Caco-2 (cell line): Measurements from ENCODE around the gene PDIA2. TPM values are rescaled to one million over a fixed set of nuclear protein-coding genes. Genes with fewer than 3 reads are reported as not detected.

Experiments
- BruUV-seq: library from RNA; stranded (reverse); fragments of 400-500 nt; replicated peaks from 2 replicates; lab custom pipeline; 2021; lab: Mats Ljungman, UMichigan
- CTCF ChIA-PET: fragments of 300-600 bp; sonication (Branson Sonifier 250); formaldehyde crosslinking; loops from one replicate; lab custom pipeline; 2022; ENCODE audit warnings: antibody characterized with exemption; lab: Charles Lee
- POLR2A ChIA-PET: fragments of 300-600 bp; sonication (Branson Sonifier 250); formaldehyde crosslinking; loops from one replicate; lab custom pipeline; 2022; ENCODE audit warnings: antibody characterized with exemption; lab: Charles Lee
- DNase-seq, 2 experiments: peaks; one replicate each; pipeline versions ENCODE4 v3.0.0 to v3.0.0-alpha.2; 2020 to 2022
- H3K27me3 ChIP-seq: replicated peaks from 2 replicates; pipeline ENCODE4 v1.6.0; 2011; ENCODE audit warnings: low read length; ENCODE audit not compliant: control insufficient read depth, insufficient read depth
- H3K36me3 ChIP-seq: 2 replicates; pipeline ENCODE4 v1.5.1; 2011; ENCODE audit warnings: low read length; ENCODE audit not compliant: control insufficient read depth, insufficient read depth
- H3K4me1 ChIP-seq: fragments of 250-450 bp; sonication (Bioruptor Pico); 2 replicates; pipeline ENCODE4 v1.5.1; 2020; ENCODE audit warnings: mild to moderate bottlenecking
- H3K4me3 ChIP-seq: 2 replicates; pipeline ENCODE4 v1.5.1; 2011; ENCODE audit warnings: low read depth, mild to moderate bottlenecking, control low read depth, low read length
- H3K9me3 ChIP-seq: fragments of 250-450 bp; sonication (Bioruptor Pico); 2 replicates; pipeline ENCODE4 v1.5.1; 2020; ENCODE audit warnings: mild to moderate bottlenecking, moderate library complexity
- H3K27ac Mint-ChIP-seq: one replicate; pipeline ENCODE4 v1.8.0; 2022; ENCODE audit warnings: mixed read lengths; ENCODE audit not compliant: unreplicated experiment
- H3K27me3 Mint-ChIP-seq: one replicate; pipeline ENCODE4 v1.8.0; 2022; ENCODE audit warnings: mixed read lengths; ENCODE audit not compliant: insufficient read depth, unreplicated experiment
- H3K36me3 Mint-ChIP-seq: one replicate; pipeline ENCODE4 v1.8.0; 2022; ENCODE audit warnings: mild to moderate bottlenecking, mixed read lengths; ENCODE audit not compliant: insufficient read depth, unreplicated experiment
- H3K4me1 Mint-ChIP-seq: one replicate; pipeline ENCODE4 v1.8.0; 2022; ENCODE audit warnings: low read depth, mixed read lengths; ENCODE audit not compliant: unreplicated experiment
- H3K4me3 Mint-ChIP-seq: one replicate; pipeline ENCODE4 v1.8.0; 2022; ENCODE audit warnings: mild to moderate bottlenecking, moderate library complexity, mixed read lengths; ENCODE audit not compliant: unreplicated experiment
- H3K9me3 Mint-ChIP-seq: one replicate; pipeline ENCODE4 v1.8.0; 2022; ENCODE audit warnings: mixed read lengths; ENCODE audit not compliant: unreplicated experiment
- intact Hi-C: fragments of 100-400 bp; cut with micrococcal nuclease; formaldehyde crosslinking; loops from one replicate; pipeline ENCODE4 v1.10.0; 2022; ENCODE audit not compliant: unreplicated experiment
- total RNA-seq: library from RNA; stranded (reverse); gene quantifications from 2 replicates; pipeline ENCODE4 v1.2.3, GENCODE V29; 2022
- TF ChIP-seq, protein P1 (sequence below), 2 experiments: fragments of 200-600 bp in 1 of 2; IDR thresholded peaks; 1 replicate in 1 of 2; 2 replicates in 1 of 2; pipeline versions ENCODE4 v1.5.1 to v1.8.0; 2011 to 2022; ENCODE audit warnings: antibody characterized with exemption in 1 of 2, control low read depth in 1 of 2, inconsistent platforms in 1 of 2, low read depth in 1 of 2, low read length in 1 of 2, mild to moderate bottlenecking in 1 of 2, moderate library complexity in 1 of 2; ENCODE audit not compliant: insufficient read depth in 1 of 2, severe bottlenecking in 1 of 2, unreplicated experiment in 1 of 2

The PDIA2 gene
- total RNA-seq, 1 experiment from 2014 or later, result 0.41 TPM

DNA sequence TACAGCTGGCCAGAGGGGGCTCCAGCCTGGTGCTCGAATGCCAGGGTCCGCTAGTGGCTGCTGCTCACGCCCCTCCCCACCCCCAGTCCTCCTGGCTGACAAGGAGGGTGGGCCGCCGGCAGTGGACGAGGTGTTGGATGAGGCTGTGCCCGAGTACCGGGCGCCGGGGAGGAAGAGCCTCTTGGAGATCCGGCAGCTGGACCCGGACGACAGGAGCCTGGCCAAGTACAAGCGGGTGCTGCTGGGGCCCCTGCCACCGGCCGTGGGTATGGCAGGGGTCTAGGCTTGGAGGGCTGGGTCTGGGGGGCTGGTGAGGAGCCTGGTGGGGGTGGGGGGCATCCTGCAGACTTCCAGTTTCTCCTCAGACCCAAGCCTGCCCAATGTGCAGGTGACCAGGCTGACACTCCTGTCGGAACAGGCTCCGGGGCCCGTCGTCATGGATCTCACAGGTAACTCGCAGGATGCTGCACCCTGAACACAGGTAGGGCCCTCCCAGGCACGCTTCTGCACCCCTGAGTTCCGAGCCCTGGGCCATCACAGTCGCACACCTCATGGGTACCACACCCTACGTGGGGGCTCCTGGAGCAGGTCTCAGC lies 1.2 kb upstream of the PDIA2 start:
- no peaks in the 10 kb centered on the region for H3K36me3 ChIP-seq
- no peak overlapping the region for H3K27ac Mint-ChIP-seq
- TF ChIP-seq, protein P1, sequence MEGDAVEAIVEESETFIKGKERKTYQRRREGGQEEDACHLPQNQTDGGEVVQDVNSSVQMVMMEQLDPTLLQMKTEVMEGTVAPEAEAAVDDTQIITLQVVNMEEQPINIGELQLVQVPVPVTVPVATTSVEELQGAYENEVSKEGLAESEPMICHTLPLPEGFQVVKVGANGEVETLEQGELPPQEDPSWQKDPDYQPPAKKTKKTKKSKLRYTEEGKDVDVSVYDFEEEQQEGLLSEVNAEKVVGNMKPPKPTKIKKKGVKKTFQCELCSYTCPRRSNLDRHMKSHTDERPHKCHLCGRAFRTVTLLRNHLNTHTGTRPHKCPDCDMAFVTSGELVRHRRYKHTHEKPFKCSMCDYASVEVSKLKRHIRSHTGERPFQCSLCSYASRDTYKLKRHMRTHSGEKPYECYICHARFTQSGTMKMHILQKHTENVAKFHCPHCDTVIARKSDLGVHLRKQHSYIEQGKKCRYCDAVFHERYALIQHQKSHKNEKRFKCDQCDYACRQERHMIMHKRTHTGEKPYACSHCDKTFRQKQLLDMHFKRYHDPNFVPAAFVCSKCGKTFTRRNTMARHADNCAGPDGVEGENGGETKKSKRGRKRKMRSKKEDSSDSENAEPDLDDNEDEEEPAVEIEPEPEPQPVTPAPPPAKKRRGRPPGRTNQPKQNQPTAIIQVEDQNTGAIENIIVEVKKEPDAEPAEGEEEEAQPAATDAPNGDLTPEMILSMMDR (IDR thresholded peaks at IDR 0.05; ENCODE audit: insufficient read depth in 1 of 2, low read depth in 1 of 2, low read length in 1 of 2, severe bottlenecking in 1 of 2, unreplicated experiment in 1 of 2), result no peak
- CTCF ChIA-PET, result no interaction called here
- peaks cover 24% of the 10 kb centered on the region for H3K36me3 Mint-ChIP-seq
- BruUV-seq, result no TSS peak
- no peaks in the 10 kb centered on the region; the same call in 1 of the 2 replicates for H3K27me3 ChIP-seq
- intact Hi-C loops, result no loop called here
- H3K4me3 ChIP-seq, result no peak overlapping the region
- no peaks in the 10 kb centered on the region for H3K4me1 Mint-ChIP-seq
- no peaks in the 10 kb centered on the region for H3K9me3 ChIP-seq
- H3K4me1 ChIP-seq, result no peaks in the 10 kb centered on the region
- no peaks in the 10 kb centered on the region for H3K27me3 Mint-ChIP-seq
- H3K4me3 Mint-ChIP-seq, result no peak overlapping the region
- H3K9me3 Mint-ChIP-seq, result no peaks in the 10 kb centered on the region
- no peak for DNase-seq
- POLR2A ChIA-PET, result no interaction called here

DNA sequence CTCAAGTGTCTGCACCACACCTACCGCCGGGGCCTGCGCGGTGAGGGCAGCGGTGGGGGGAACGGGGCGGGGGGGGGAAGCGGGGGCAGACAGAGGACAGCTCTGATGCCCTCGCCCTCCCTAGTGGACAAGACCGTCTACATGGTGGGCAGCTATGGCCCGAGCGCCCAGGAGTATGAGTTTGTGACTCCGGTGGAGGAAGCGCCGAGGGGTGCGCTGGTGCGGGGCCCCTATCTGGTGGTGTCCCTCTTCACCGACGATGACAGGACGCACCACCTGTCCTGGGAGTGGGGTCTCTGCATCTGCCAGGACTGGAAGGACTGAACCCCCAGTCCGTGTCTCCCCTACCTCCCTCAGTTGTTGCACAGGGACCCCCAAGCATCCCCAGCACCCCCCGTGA lies 473 bp upstream of the PDIA2 start:
- ChIA-PET CTCF (no interaction called here), POLR2A (no interaction called here)
- Mint-ChIP-seq H3K9me3 (no peaks in the 10 kb centered on the region), H3K27ac (no peak overlapping the region), H3K4me1 (no peaks in the 10 kb centered on the region), H3K36me3 (peaks cover 29% of the 10 kb centered on the region), H3K4me3 (no peak overlapping the region), H3K27me3 (no peaks in the 10 kb centered on the region)
- intact Hi-C loops, result no loop called here
- Histone ChIP-seq H3K36me3 (no peaks in the 10 kb centered on the region), H3K4me3 (no peak overlapping the region), H3K9me3 (no peaks in the 10 kb centered on the region), H3K27me3 (no peaks in the 10 kb centered on the region; the same call in 1 of the 2 replicates), H3K4me1 (no peaks in the 10 kb centered on the region)
- no peak for DNase-seq
- BruUV-seq, result no TSS peak
- TF ChIP-seq, protein P1 (IDR thresholded peaks at IDR 0.05; ENCODE audit: insufficient read depth in 1 of 2, low read depth in 1 of 2, low read length in 1 of 2, severe bottlenecking in 1 of 2, unreplicated experiment in 1 of 2), result no peak

DNA sequence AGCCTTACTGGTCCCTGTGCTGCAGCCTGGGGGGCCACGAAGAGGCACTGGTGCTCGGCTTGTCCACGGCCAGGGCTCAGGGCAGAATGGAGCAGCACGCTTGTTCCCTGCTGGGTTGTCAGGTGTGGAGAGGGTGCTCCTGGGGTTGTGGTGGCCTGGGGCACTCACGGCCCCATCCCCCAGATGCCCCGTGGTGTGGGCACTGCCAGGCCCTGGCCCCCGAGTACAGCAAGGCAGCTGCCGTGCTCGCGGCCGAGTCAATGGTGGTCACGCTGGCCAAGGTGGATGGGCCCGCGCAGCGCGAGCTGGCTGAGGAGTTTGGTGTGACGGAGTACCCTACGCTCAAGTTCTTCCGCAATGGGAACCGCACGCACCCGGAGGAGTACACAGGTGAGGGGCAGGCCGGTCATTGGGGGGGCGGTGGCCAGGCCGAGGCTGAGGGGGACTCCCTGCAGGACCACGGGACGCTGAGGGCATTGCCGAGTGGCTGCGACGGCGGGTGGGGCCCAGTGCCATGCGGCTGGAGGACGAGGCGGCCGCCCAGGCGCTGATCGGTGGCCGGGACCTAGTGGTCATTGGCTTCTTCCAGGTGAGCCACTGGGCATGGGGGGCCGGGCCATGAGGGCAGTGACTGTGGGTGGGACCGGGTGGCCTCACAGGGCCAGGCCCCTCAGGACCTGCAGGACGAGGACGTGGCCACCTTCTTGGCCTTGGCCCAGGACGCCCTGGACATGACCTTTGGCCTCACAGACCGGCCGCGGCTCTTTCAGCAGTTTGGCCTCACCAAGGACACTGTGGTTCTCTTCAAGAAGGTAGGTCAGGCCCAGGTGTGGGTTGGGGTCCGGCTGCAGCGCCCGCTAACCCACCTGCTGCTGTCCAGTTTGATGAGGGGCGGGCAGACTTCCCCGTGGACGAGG lies 1.5 kb downstream of the PDIA2 start:
- Mint-ChIP-seq H3K27ac (no peak overlapping the region), H3K27me3 (no peaks in the 10 kb centered on the region), H3K36me3 (peaks cover 41% of the 10 kb centered on the region), H3K4me1 (no peaks in the 10 kb centered on the region), H3K4me3 (no peak overlapping the region), H3K9me3 (no peaks in the 10 kb centered on the region)
- no TSS peak for BruUV-seq
- H3K27me3 ChIP-seq, result no peaks in the 10 kb centered on the region
- ChIA-PET CTCF (no interaction called here), POLR2A (interaction anchor here (0.7 kb wide), 1 partner anchor 20 kb away, joined by 9 read pairs; no protein-coding TSS in a partner anchor)
- no peak overlapping the region for H3K4me3 ChIP-seq
- H3K9me3 ChIP-seq, result no peaks in the 10 kb centered on the region
- no peaks in the 10 kb centered on the region; the same call in 1 of the 2 replicates for H3K36me3 ChIP-seq
- no peaks in the 10 kb centered on the region for H3K4me1 ChIP-seq
- TF ChIP-seq, protein P1 (IDR thresholded peaks at IDR 0.05; ENCODE audit: insufficient read depth in 1 of 2, low read depth in 1 of 2, low read length in 1 of 2, severe bottlenecking in 1 of 2, unreplicated experiment in 1 of 2), result no peak
- no peak for DNase-seq
- intact Hi-C loops, result no loop called here
